Stimulated activated CD8-positive, alpha-beta memory T cell treated with anti-CD3 and anti-CD28 coated beads, Interleukin-7, amount 100 ng/mL, for 4 hours (primary cell): ENCODE results near the gene ENO2.
"Not testable (repeated sequence)": the region's sequence is repeated elsewhere in the genome, so short reads cannot be mapped to it uniquely, and the experiment has no call there.

Experiments
- DNase-seq, 2 donors: peaks; one replicate each; pipeline ENCODE4 v3.0.0-alpha.2; 2020; ENCODE audit warnings: low read depth in 2 of 2

ENO2 gene

GRCh38 chr12:6886206-6886999, 28.0 kb upstream of the ENO2 start:
- DNase-seq: not testable (repeated sequence)

- DNase-seq: no peak
Measured at GRCh38 chr12:6887460-6887859, 26.9 kb upstream of the ENO2 start.

DNA sequence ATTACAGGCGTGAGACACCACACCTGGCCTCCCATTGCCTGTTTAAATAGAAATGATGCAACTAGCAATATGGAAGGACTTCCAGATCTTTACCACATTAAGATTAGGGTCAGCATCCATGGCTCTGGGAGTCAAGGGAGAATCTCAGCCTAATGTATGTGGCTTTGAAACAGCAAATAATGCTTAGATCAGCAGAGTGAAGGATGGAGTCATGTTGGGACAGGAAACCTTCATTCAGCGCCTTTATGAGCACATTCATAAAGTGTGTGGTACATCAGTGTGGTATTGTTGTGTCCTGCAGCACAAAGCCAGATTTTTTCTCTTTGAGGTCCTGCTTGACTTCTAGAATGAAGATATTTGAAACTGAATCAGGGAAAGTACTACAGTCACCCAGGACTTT, 26.0 kb upstream of the ENO2 start:
- no peak for DNase-seq

- not testable (repeated sequence) for DNase-seq
Measured at GRCh38 chr12:6888794-6889193, 25.6 kb upstream of the ENO2 start.

DNA sequence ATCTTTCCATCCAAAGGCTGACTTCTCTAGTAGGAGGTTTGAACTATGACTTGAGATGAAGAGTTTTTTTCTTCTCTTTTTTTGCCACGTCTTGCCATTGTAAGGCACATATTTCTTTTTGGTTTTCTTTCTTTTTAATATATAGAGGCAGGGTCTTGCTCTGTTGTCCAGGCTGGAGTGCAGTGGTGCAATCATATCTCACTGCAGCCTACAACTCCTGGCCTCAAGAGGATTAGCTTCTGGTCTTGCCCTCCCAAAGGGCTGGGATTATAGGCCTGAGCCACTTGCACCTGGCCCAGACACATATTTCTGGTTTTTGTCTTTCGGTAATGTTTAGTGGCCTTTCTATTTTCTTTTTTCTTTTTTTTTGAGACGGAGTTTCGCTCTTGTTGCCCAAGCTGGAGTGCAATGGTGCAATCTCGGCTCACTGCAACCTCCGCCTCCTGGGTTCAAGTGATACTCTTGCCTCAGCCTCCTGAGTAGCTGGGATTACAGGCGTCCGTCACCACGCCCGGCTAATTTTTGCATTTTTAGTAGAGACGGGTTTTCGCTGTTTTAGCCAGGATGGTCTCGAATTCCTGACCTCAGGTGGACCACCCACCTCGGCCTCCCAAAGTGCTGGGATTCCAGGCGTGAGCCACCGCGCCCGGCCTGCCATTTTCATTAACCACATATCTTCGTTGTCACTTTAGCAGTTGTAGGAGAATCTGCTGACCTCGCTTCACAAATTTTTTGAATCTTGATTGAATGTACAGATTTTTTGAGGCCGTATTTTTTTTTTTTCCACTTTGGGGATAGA, 24.4 kb upstream of the ENO2 start:
- DNase-seq: not testable (repeated sequence)

DNA sequence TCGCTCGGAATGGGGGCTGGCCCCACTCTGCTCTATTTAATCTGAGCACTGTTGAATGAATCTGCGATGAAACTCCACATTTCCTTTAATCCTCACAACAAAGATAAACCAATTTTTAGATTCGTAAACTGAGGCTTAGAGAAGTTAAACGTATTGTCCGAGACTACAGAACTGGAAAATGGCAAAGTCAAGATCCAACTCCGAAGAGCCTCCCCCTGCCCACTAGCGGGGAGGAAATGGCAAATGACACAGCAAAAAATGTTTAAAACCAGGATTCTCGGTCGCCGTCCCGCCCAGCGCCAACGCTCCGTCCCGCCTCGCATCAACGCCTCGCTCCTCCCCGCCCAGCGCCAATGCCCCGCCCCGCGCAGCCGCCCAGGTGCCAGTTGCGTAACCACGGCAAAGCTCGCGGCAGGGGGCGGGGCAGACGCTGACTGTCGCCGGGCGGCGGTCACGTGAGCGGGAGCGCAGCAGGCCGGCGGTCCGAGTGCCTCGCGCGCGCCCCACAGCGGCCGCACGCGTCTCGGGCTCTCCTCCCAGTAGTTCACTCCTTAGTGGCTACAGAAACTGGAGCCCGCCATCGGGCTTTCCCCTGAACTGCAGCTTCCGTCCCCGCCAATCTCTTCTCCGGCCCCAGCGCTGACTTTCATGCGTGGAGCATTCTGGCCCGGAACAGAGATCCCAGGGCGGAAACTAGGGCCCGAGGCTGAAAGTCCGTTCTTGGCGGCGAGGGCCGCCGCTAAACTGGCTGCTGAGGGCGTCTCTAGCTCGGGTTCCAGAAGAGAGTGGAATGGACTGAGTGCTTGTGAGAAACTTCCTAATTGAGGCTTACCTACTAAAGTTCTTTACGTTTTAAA, 23.4 kb upstream of the ENO2 start:
- DNase-seq: peak; percentile 95 to 99

DNA sequence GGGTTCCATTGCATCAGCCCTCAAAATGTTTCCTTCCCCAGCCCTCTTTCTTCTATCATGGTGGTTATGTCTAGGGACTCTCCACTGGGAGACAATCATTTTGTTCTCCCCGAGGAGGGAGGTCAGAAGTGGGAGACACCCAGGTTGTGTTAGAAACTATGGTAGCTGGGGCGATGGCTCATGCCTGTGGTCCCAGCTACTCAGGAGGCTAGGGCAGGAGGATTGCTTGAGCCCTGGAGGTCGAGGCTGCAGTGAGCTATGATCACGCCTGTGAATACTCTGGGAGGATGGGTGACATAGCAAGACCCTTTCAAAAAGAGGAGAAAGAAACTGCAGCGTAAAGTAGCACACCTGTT, 22.8 kb upstream of the ENO2 start:
- no peak for DNase-seq

GRCh38 chr12:6892683-6893082, 21.7 kb upstream of the ENO2 start:
- not testable (repeated sequence) for DNase-seq

DNA sequence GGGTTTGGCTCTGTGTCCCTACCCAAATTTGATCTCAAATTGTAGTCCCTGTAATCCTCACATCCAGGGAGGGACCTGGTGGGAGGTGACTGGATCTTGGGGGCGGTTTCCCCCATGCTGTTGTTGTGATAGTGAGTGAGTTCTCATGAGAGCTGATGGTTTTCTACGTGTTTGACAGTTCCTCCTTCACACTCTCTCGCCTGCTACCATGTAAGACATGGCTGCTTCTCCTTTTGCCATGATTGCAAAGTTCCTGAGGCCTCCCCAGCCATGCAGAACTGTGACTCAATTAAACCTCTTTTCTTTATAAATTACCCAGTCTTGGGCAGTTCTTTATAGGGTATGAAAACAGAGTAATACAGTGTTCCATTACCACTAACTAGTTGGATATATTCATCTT, 20.1 kb upstream of the ENO2 start:
- no peak for DNase-seq

- DNase-seq: no peak
Measured at GRCh38 chr12:6896846-6897435, 17.4 kb upstream of the ENO2 start.

- no peak for DNase-seq
Measured at GRCh38 chr12:6899427-6899826, 15.0 kb upstream of the ENO2 start.

- peak in 1 of 2 donors; percentile 33 for DNase-seq
Measured at GRCh38 chr12:6899837-6900519, 14.4 kb upstream of the ENO2 start.

GRCh38 chr12:6902448-6902847, 11.9 kb upstream of the ENO2 start:
- DNase-seq: no peak

GRCh38 chr12:6903722-6904121, 10.7 kb upstream of the ENO2 start:
- DNase-seq: no peak

GRCh38 chr12:6904280-6905276, 9.8 kb upstream of the ENO2 start, which contains the start of gene LRRC23:
LRRC23 (plus strand) TSS chr12:6904822; CDS start chr12:6905634, 812 bp downstream.
- peak; percentile 93 to 95 for DNase-seq

DNA sequence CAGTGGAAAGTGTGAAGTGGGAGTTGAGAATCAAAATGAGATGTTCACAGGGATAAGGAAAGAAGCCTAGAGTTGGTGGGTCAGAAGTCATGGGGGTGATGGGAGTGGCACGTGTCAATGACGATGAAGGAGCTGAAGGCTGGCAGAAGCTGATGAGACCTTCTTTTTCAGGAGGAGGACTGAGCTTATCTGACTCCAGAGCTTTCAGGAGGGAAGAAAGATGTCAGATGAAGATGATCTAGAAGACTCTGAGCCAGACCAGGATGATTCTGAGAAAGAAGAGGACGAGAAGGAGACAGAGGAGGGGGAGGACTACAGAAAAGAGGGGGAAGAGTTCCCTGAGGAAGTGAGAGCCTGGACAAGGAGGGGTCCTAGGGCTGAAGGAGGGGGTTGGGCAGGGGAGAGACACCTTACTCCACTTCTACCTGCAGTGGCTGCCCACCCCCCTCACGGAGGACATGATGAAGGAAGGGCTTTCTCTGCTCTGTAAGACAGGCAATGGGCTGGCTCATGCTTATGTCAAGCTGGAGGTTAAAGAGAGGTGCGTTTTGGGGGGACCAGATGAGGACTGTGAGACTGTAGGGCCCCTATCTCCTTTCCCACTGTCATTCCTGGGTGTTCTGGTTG, 8.9 kb upstream of the ENO2 start:
- no peak for DNase-seq

DNA sequence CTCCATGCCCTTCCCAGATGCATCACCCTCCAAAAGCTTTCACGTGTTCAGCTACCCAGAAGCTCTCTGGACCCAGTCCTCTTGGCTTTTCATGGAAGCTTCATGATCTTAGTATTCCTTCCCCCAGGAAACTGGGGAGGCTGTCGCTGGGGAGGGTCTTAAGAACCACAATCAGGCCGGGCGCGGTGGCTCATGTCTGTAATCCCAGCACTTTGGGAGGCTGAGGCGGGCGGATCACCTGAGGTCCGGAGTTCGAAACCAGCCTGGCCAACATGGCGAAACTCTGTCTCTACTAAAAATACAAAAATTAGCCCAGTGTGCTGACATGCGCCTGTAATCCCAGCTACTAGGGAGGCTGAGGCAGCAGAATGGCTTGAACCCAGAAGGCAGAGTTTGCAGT, 6.2 kb upstream of the ENO2 start:
- DNase-seq: not testable (repeated sequence)

- DNase-seq: no peak
Measured at GRCh38 chr12:6909421-6910145, 4.8 kb upstream of the ENO2 start.
